A549 treated with dexamethasone at 1 μM for 4 hours (cell line): Measurements from ENCODE around the gene BCKDK. TPM values are rescaled to one million over a fixed set of nuclear protein-coding genes. Genes with fewer than 3 reads are reported as not detected.

Source experiments
- total RNA-seq: library from RNA; stranded (reverse); fragments of 200-300 nt; extraction: Qiagen RNA extraction; gene quantifications from 5 replicates; pipeline ENCODE4 v1.2.3, GENCODE V29; 2022

BCKDK gene
- total RNA-seq, result 39.2 to 58.5 TPM (median 52.3 TPM) in 5 replicates

GRCh38 chr16:31108035-31108793 lies at the start of gene BCKDK:
TSS of gene BCKDK (plus strand) at chr16:31108386. CDS start at chr16:31109224, 838 bp downstream.

GRCh38 chr16:31073970-31074813 lies 34.0 kb upstream of the BCKDK start, which contains the start of the genes ZNF646 and ZNF668:
TSS of gene ZNF646 (plus strand) at chr16:31074422. CDS start at chr16:31076325, 1,903 bp downstream.
TSS of gene ZNF668 (minus strand) at chr16:31074240. CDS start at chr16:31064459, 9,781 bp downstream.

GRCh38 chr16:31088459-31089183 lies 19.6 kb upstream of the BCKDK start, which contains the start of gene PRSS53:
TSS of gene PRSS53 (minus strand) at chr16:31088943. CDS start at chr16:31088809, 134 bp downstream.

GRCh38 chr16:31094424-31095120 lies 13.6 kb upstream of the BCKDK start, which contains the start of gene VKORC1:
TSS of gene VKORC1 (minus strand) at chr16:31094797. CDS start at chr16:31094729, 68 bp downstream.

GRCh38 chr16:31117384-31118222 lies 9.4 kb downstream of the BCKDK start, which contains the start of gene KAT8:
TSS of gene KAT8 (plus strand) at chr16:31117664. CDS start at chr16:31117682, 18 bp downstream.

GRCh38 chr16:31135535-31136286 lies 27.5 kb downstream of the BCKDK start, which contains the start of gene PRSS8:
TSS of gene PRSS8 (minus strand) at chr16:31135727. CDS start at chr16:31135498, 229 bp downstream.

GRCh38 chr16:31149894-31150890 lies 42.0 kb downstream of the BCKDK start, which contains the start of gene PRSS36:
TSS of gene PRSS36 (minus strand) at chr16:31150066. CDS start at chr16:31150035, 31 bp downstream.

Other genes with a start within 250 kb of the BCKDK start
- 28.2 to 42.9 TPM (median 40.1 TPM) in 5 replicates for gene BCL7C, start 214.3 kb upstream of the BCKDK start, total RNA-seq
- 0.07 to 0.26 TPM (median 0.21 TPM) in 5 replicates for gene CTF1, start 211.8 kb upstream of the BCKDK start, total RNA-seq
- 10.3 to 22.1 TPM (median 19.3 TPM) in 5 replicates for gene FBXL19, start 184.8 kb upstream of the BCKDK start, total RNA-seq
- gene ORAI3, start 159.3 kb upstream of the BCKDK start, total RNA-seq, result 9.4 to 14.4 TPM (median 11.0 TPM) in 5 replicates
- 13.3 to 22.5 TPM (median 20.3 TPM) in 5 replicates for gene SETD1A, start 150.6 kb upstream of the BCKDK start, total RNA-seq
- 11.5 to 17.6 TPM (median 14.2 TPM) in 5 replicates for gene HSD3B7, start 123.2 kb upstream of the BCKDK start, total RNA-seq
- gene STX1B, start 97.7 kb upstream of the BCKDK start, total RNA-seq, result 1.6 to 2.4 TPM (median 1.9 TPM) in 5 replicates
- gene STX4, start 74.8 kb upstream of the BCKDK start, total RNA-seq, result 55.0 to 65.3 TPM (median 57.5 TPM) in 5 replicates
- gene ZNF668, start 34.1 kb upstream of the BCKDK start, total RNA-seq, result 10.8 to 18.9 TPM (median 14.7 TPM) in 5 replicates
- gene ZNF646, start 34.0 kb upstream of the BCKDK start, total RNA-seq, result 6.0 to 12.2 TPM (median 10.6 TPM) in 5 replicates
- 0.64 to 2.0 TPM (median 1.1 TPM) in 5 replicates for gene PRSS53, start 19.4 kb upstream of the BCKDK start, total RNA-seq
- 101 to 130 TPM (median 125 TPM) in 5 replicates for gene VKORC1, start 13.6 kb upstream of the BCKDK start, total RNA-seq
- gene KAT8, start 9.3 kb downstream of the BCKDK start, total RNA-seq, result 41.5 to 51.5 TPM (median 50.7 TPM) in 5 replicates
- gene PRSS8, start 27.3 kb downstream of the BCKDK start, total RNA-seq, result 0.82 to 1.8 TPM (median 1.3 TPM) in 5 replicates
- gene PRSS36, start 41.7 kb downstream of the BCKDK start, total RNA-seq, result 0.62 to 1.4 TPM (median 0.99 TPM) in 5 replicates
- gene FUS, start 71.8 kb downstream of the BCKDK start, total RNA-seq, result 541 to 618 TPM (median 565 TPM) in 5 replicates
- 26.3 to 36.4 TPM (median 31.3 TPM) in 5 replicates for gene PYCARD, start 94.4 kb downstream of the BCKDK start, total RNA-seq
- gene TRIM72, start 105.7 kb downstream of the BCKDK start, total RNA-seq, result 0.01 to 0.06 TPM (median 0.03 TPM) in 5 replicates
- not detected in 5 replicates for gene PYDC1, start 108.7 kb downstream of the BCKDK start, total RNA-seq
- gene ITGAM, start 151.6 kb downstream of the BCKDK start, total RNA-seq, result 1.2 to 1.8 TPM (median 1.8 TPM) in 5 replicates
- gene ITGAX, start 246.8 kb downstream of the BCKDK start, total RNA-seq, result 0.76 to 1.8 TPM (median 1.0 TPM) in 5 replicates